ENCODE data around the gene NAPB. TPM values are rescaled to one million over a fixed set of nuclear protein-coding genes. Genes with fewer than 3 reads are reported as not detected.
A peak's percentile ranks its signal among the peaks of the same experiment; 100 is the strongest.

NAPB gene
- polyA plus RNA-seq, 2 of the 4 experiments (the other 2 are of a cell fraction) = 6.2 to 12.7 TPM

DNA sequence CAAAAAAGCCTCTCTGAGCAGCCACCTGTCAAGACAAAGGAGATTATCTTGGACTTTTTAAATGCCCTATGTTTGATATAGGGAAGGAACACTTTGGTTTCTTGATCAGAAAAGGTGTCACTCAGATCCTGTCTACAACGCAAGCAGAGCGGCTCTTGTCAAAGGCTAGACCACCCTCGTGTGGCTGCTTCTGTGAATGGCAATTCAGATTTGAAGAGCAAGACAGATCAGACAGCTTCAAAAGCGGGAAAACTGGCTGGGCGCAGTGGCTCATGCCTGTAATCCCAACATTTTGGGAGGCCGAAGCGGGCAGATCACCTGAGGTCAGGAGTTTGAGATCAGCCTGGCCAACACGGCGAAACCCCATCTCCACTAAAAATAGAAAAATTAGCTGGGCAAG lies 80.8 kb downstream of the NAPB start:
- WGBS (ENCODE audit: missing lambda C conversion rate) = 22% methylated on average over 9 of the region's 9 CpGs

DNA sequence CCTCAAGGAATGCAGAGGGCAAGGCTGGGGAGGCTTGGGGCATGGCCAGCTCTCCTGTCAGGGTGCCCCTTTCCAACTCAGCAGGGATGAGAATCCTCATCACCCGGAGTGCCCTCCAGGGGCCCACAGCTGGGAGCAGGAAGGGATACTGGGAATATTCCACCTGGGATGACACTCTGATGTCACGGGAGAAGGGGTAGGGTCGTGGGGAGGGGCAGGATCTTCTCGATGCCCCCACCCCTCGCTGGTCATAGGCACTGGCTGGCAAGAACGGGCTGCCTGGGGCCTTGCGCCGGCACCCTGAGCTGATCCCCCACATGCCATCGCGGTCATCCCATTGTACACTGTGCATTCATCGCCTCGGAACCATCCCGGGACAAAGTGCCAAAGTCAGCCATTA lies 81.3 kb downstream of the NAPB start:
- ChIA-PET POLR2A (interaction anchor here (1.3 to 4.5 kb wide), 5 partner anchors 10 to 649 kb away, joined by 4 to 48 read pairs (median 9); partner anchors contain the start of genes NXT1 and THBD), CTCF (interaction anchor here (0.7 to 14.6 kb wide), 64 partner anchors 9 to 1026 kb away, joined by 3 to 378 read pairs (median 5); partner anchors contain the start of genes FOXA2, NXT1 and THBD)

More for the DNA sequence above, 80.8 kb downstream of the NAPB start:
- Histone ChIP-seq H3K4me3 (no peak overlapping the region), H3K27ac (peak overlapping the region; percentile 6 to 60; a peak in 5 of 6 replicates), H3K4me2 (no peak overlapping the region), H3K4me1 (no peaks in the 10 kb centered on the region), H3K9me3 (no peaks in the 10 kb centered on the region)
- ChIA-PET CTCF (interaction anchor here (0.6 to 14.6 kb wide), 96 partner anchors 10 to 1026 kb away, joined by 3 to 378 read pairs (median 4); partner anchors contain the start of genes FOXA2, NXT1 and THBD), POLR2A (interaction anchor here (0.5 to 4.5 kb wide), 9 partner anchors 10 to 654 kb away, joined by 3 to 48 read pairs (median 4); partner anchors contain the start of genes NXT1 and THBD)
- ATAC-seq = peak; percentile 85 to 95
- FAIRE-seq = peak; percentile 88
- DNase-seq (ENCODE audit: low read depth in 1 of 2, low spot score in 1 of 2) = peak; percentile 83 to 87
- TF ChIP-seq, protein P1, sequence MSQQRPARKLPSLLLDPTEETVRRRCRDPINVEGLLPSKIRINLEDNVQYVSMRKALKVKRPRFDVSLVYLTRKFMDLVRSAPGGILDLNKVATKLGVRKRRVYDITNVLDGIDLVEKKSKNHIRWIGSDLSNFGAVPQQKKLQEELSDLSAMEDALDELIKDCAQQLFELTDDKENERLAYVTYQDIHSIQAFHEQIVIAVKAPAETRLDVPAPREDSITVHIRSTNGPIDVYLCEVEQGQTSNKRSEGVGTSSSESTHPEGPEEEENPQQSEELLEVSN (IDR thresholded peaks at IDR 0.05; ENCODE audit: borderline replicate concordance, low read depth) = peak; percentile 45; the same call in 1 of the 2 replicates
- TF ChIP-seq KDM1A (IDR thresholded peaks at IDR 0.05; ENCODE audit: low read depth) (no peak), ZC3H11A (IDR thresholded peaks at IDR 0.05) (no peak), SMC3 (IDR thresholded peaks at IDR 0.05) (peak; percentile 93), MAX (IDR thresholded peaks at IDR 0.05) (0 out of 2 replicates have a peak, but pooled peaks have one; percentile 33), ZSCAN20 (CRISPR knock-in tag; IDR thresholded peaks at IDR 0.05) (0 out of 2 replicates have a peak, but pooled peaks have one; percentile 25), RAD21 (conservative IDR thresholded peaks at IDR 0.05 in 1 of 2, IDR thresholded peaks at IDR 0.05 in 1 of 2) (peak; percentile 92 to 96), EHF (CRISPR knock-in tag; IDR thresholded peaks at IDR 0.05) (no peak), CEBPB (IDR thresholded peaks at IDR 0.05) (no peak), CTCF (IDR thresholded peaks at IDR 0.05) (peak; percentile 90)

More for the DNA sequence above, 81.3 kb downstream of the NAPB start:
- no peak for DNase-seq (ENCODE audit: low read depth in 1 of 2, low spot score in 1 of 2)
- Histone ChIP-seq H3K4me1 (no peaks in the 10 kb centered on the region), H3K27ac (peak overlapping the region; percentile 6 to 60; a peak in 5 of 6 replicates), H3K4me3 (no peak overlapping the region), H3K4me2 (no peak overlapping the region), H3K9me3 (no peaks in the 10 kb centered on the region)
- TF ChIP-seq HOXB5 (CRISPR knock-in tag; IDR thresholded peaks at IDR 0.05) = no peak
- TF ChIP-seq, protein P1 (IDR thresholded peaks at IDR 0.05; ENCODE audit: borderline replicate concordance, low read depth) = no peak
- TF ChIP-seq CHD4 (IDR thresholded peaks at IDR 0.05; ENCODE audit: borderline replicate concordance) = no peak
- no peak for TF ChIP-seq MAFK (IDR thresholded peaks at IDR 0.05; ENCODE audit: partially characterized antibody)
- no peak for TF ChIP-seq HDAC2 (IDR thresholded peaks at IDR 0.05)
- no peak for TF ChIP-seq CBX8 (IDR thresholded peaks at IDR 0.05)
- TF ChIP-seq EHF (CRISPR knock-in tag; IDR thresholded peaks at IDR 0.05) = no peak
- no peak for TF ChIP-seq HEYL (CRISPR knock-in tag; IDR thresholded peaks at IDR 0.05)
- TF ChIP-seq EHMT2 (IDR thresholded peaks at IDR 0.05; ENCODE audit: low read depth) = no peak
- TF ChIP-seq HES2 (IDR thresholded peaks at IDR 0.05) = no peak
- no peak for TF ChIP-seq RFX5 (IDR thresholded peaks at IDR 0.05)
- TF ChIP-seq CTCF (IDR thresholded peaks at IDR 0.05) = no peak
- TF ChIP-seq FOSL2 (IDR thresholded peaks at IDR 0.05) = no peak
- TF ChIP-seq FOSL2 (CRISPR knock-in tag; IDR thresholded peaks at IDR 0.05) = no peak
- no peak for TF ChIP-seq JUNB (IDR thresholded peaks at IDR 0.05)
- no peak for TF ChIP-seq NPAS2 (CRISPR knock-in tag; IDR thresholded peaks at IDR 0.05; ENCODE audit: borderline replicate concordance)
- TF ChIP-seq ELK1 (IDR thresholded peaks at IDR 0.05; ENCODE audit: low read depth, low read length) = no peak
- TF ChIP-seq, protein P2, sequence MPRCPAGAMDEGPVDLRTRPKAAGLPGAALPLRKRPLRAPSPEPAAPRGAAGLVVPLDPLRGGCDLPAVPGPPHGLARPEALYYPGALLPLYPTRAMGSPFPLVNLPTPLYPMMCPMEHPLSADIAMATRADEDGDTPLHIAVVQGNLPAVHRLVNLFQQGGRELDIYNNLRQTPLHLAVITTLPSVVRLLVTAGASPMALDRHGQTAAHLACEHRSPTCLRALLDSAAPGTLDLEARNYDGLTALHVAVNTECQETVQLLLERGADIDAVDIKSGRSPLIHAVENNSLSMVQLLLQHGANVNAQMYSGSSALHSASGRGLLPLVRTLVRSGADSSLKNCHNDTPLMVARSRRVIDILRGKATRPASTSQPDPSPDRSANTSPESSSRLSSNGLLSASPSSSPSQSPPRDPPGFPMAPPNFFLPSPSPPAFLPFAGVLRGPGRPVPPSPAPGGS (IDR thresholded peaks at IDR 0.05) = no peak
- no peak for TF ChIP-seq KDM5A (IDR thresholded peaks at IDR 0.05)
- 77% methylated on average over 10 of the region's 13 CpGs for WGBS (ENCODE audit: missing lambda C conversion rate)
- FAIRE-seq = no peak
- ATAC-seq = peak; percentile 9 to 32; a peak in 3 of 6 replicates

Data from A549 (cell line).